Smooth muscle cell (in vitro differentiated cells): ENCODE data around the gene STRA8. TPM values are rescaled to one million over a fixed set of nuclear protein-coding genes. Genes with fewer than 3 reads are reported as not detected.

ENCODE experiments used
- DNase-seq: peaks from one replicate; lab custom pipeline; 2025; ENCODE audit not compliant: unreplicated experiment; lab: John Stamatoyannopoulos, UW
- H2AFZ ChIP-seq: fragments of 200-600 bp; sonication (generic); 2 replicates; pipeline ENCODE4 v1.6.0; 2016; ENCODE audit warnings: antibody characterized with exemption, low read depth, mild to moderate bottlenecking
- H3F3A ChIP-seq: fragments of 200-600 bp; sonication (generic); 2 replicates; pipeline ENCODE4 v1.6.0; 2017; ENCODE audit warnings: antibody characterized with exemption, low read depth
- H3K27ac ChIP-seq: fragments of 200-600 bp; sonication (generic); 2 replicates; pipeline ENCODE4 v1.5.1; 2016; ENCODE audit warnings: low read depth, mild to moderate bottlenecking
- H3K27me3 ChIP-seq: fragments of 200-600 bp; sonication (generic); 2 replicates; pipeline ENCODE4 v1.6.1; 2016; ENCODE audit warnings: low read depth, mild to moderate bottlenecking
- H3K36me3 ChIP-seq: fragments of 200-600 bp; sonication (generic); 2 replicates; pipeline ENCODE4 v1.5.1; 2016; ENCODE audit warnings: low read depth
- H3K4me1 ChIP-seq: fragments of 200-600 bp; sonication (generic); 2 replicates; pipeline ENCODE4 v1.5.1; 2016; ENCODE audit warnings: low read depth
- H3K4me2 ChIP-seq: fragments of 200-600 bp; sonication (generic); 2 replicates; pipeline ENCODE4 v1.6.0; 2016; ENCODE audit warnings: mild to moderate bottlenecking
- H3K4me3 ChIP-seq: fragments of 200-600 bp; sonication (generic); 2 replicates; pipeline ENCODE4 v1.5.1; 2016; ENCODE audit warnings: mild to moderate bottlenecking
- H3K79me2 ChIP-seq: fragments of 200-600 bp; sonication (generic); 2 replicates; pipeline ENCODE4 v1.6.0; 2016; ENCODE audit warnings: low read depth, mild to moderate bottlenecking
- H3K9ac ChIP-seq: fragments of 200-600 bp; sonication (generic); 2 replicates; pipeline ENCODE4 v1.6.0; 2016; ENCODE audit warnings: low read depth
- H3K9me3 ChIP-seq: fragments of 200-600 bp; sonication (generic); replicated peaks from 2 replicates; pipeline ENCODE4 v1.5.1; 2016; ENCODE audit warnings: low read depth
- H4K20me1 ChIP-seq: fragments of 200-600 bp; sonication (generic); 2 replicates; pipeline ENCODE4 v1.6.0; 2016; ENCODE audit warnings: low read depth
- WGBS: methylation state at CpG from one replicate; pipeline ENCODE4 v1.1.7; 2016; ENCODE audit warnings: low lambda C conversion rate; 5-methylcytosine and 5-hydroxymethylcytosine counted together
- polyA plus RNA-seq: library from polyadenylated mRNA; unstranded; fragments of >200 nt; fragmentation: Nextera tagmentation; extraction: Ambion mirVana; gene quantifications from 2 replicates; pipeline ENCODE4 v1.2.1, GENCODE V29; 2016
- total RNA-seq: library from RNA; depleted of rRNA; stranded (reverse); fragments of >200 nt; gene quantifications from 2 replicates; pipeline ENCODE4 v1.2.3, GENCODE V29; 2014
- TF ChIP-seq, protein P1 (sequence below): fragments of 200-600 bp; sonication (generic); IDR thresholded peaks from 2 replicates; pipeline ENCODE4 v1.5.1; 2017; ENCODE audit warnings: borderline replicate concordance, mild to moderate bottlenecking, antibody characterized with exemption; ENCODE audit not compliant: insufficient read depth, poor library complexity, severe bottlenecking

The STRA8 gene
- total and polyA plus RNA-seq, 2 experiments from 2014 or later: not detected

- Histone ChIP-seq H3K79me2 (no peaks in the 10 kb centered on the region), H2AFZ (no peak overlapping the region), H3K9me3 (no peaks in the 10 kb centered on the region), H3K4me3 (no peak overlapping the region), H3K9ac (no peak overlapping the region), H4K20me1 (no peaks in the 10 kb centered on the region), H3K4me2 (no peak overlapping the region), H3K27me3 (peaks cover 3% of the 10 kb centered on the region), H3K36me3 (no peaks in the 10 kb centered on the region), H3F3A (no peaks in the 10 kb centered on the region), H3K27ac (no peak overlapping the region), H3K4me1 (no peaks in the 10 kb centered on the region)
- WGBS: 95% methylated on average over 7 of the region's 7 CpGs
- no peak for DNase-seq
- TF ChIP-seq, protein P1, sequence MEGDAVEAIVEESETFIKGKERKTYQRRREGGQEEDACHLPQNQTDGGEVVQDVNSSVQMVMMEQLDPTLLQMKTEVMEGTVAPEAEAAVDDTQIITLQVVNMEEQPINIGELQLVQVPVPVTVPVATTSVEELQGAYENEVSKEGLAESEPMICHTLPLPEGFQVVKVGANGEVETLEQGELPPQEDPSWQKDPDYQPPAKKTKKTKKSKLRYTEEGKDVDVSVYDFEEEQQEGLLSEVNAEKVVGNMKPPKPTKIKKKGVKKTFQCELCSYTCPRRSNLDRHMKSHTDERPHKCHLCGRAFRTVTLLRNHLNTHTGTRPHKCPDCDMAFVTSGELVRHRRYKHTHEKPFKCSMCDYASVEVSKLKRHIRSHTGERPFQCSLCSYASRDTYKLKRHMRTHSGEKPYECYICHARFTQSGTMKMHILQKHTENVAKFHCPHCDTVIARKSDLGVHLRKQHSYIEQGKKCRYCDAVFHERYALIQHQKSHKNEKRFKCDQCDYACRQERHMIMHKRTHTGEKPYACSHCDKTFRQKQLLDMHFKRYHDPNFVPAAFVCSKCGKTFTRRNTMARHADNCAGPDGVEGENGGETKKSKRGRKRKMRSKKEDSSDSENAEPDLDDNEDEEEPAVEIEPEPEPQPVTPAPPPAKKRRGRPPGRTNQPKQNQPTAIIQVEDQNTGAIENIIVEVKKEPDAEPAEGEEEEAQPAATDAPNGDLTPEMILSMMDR: no peak
These were observed 5.6 kb downstream of the STRA8 start for GRCh38 chr7:135239263-135239662.

DNA sequence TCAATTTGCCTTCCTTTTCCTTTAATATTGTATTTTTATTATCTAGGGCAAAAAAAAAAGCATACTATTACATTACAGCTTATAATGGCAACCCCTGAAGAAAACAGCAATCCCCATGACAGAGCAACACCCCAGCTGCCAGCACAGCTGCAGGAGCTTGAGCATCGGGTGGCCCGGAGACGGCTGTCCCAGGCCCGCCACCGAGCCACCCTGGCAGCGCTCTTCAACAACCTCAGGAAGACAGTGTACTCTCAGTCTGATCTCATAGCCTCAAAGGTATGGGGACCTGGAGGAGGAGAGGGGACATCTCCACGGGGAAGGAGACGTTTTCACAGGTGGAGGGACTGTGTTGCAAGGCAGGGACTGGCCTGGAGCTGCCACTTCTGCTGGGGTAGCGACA, 6.8 kb downstream of the STRA8 start:
- no peaks in the 10 kb centered on the region for H3K9me3 ChIP-seq
- no peak overlapping the region for H2AFZ ChIP-seq
- no peaks in the 10 kb centered on the region for H3F3A ChIP-seq
- no peaks in the 10 kb centered on the region for H3K4me1 ChIP-seq
- no peak for DNase-seq
- TF ChIP-seq, protein P1: no peak
- H3K4me2 ChIP-seq: no peak overlapping the region
- H3K79me2 ChIP-seq: no peaks in the 10 kb centered on the region
- H3K36me3 ChIP-seq: no peaks in the 10 kb centered on the region
- H3K9ac ChIP-seq: no peak overlapping the region
- WGBS: 84% methylated on average over 9 of the region's 9 CpGs
- no peak overlapping the region for H3K27ac ChIP-seq
- no peak overlapping the region for H3K4me3 ChIP-seq
- peaks cover 3% of the 10 kb centered on the region for H3K27me3 ChIP-seq
- H4K20me1 ChIP-seq: no peaks in the 10 kb centered on the region

DNA sequence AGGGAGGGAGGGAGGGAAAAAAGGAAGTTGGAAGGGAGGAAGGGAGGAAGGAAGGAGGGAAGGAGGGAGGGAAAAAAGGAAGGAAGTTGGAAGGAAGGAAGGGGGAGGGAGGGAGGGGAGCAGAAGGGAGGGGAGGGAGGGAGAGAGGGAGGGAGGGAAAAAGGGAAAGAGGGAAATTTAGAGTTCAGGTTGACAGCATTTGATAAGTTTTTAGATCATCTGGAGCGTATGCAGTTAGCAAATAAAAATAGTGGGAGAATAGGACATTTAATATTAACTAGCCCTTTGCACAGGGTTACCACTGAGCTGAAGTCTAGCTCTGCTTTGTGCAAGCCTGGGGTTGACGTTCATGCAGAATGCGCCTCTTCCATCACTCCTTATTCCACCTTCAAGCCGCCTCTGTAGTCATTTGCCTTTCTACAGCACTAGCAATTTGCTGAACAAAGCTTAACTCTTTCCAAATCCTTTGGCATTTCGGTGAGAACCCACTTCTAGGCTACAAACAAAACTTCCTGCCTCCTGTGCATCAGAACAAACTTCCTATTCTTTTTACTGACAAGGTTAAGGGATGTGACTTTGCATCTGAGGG, 8.6 kb downstream of the STRA8 start:
- H3K9ac ChIP-seq: no peak overlapping the region
- no peaks in the 10 kb centered on the region for H3F3A ChIP-seq
- no peaks in the 10 kb centered on the region for H3K4me1 ChIP-seq
- WGBS: 79% methylated on average over 5 of the region's 5 CpGs
- no peaks in the 10 kb centered on the region for H3K9me3 ChIP-seq
- no peak overlapping the region for H3K27ac ChIP-seq
- no peaks in the 10 kb centered on the region for H3K36me3 ChIP-seq
- H3K4me2 ChIP-seq: no peak overlapping the region
- H3K79me2 ChIP-seq: no peaks in the 10 kb centered on the region
- H2AFZ ChIP-seq: no peak overlapping the region
- TF ChIP-seq, protein P1: no peak
- no peak overlapping the region for H3K4me3 ChIP-seq
- H3K27me3 ChIP-seq: peaks cover 3% of the 10 kb centered on the region
- no peaks in the 10 kb centered on the region for H4K20me1 ChIP-seq
- DNase-seq: no peak
